K562 (cell line): ENCODE measurements around the gene TFAP2B.

Experiments
- JUNB ChIP-seq: fragments of 450-650 bp; formaldehyde crosslinking; conservative IDR thresholded peaks from 2 replicates; pipeline ENCODE4 v1.4.0; 2020; ENCODE audit warnings: mild to moderate bottlenecking
- YY1 ChIP-seq, 3 experiments: IDR thresholded peaks; 2 replicates each; pipeline ENCODE4 v1.6.1; 2011; ENCODE audit warnings: low read length in 2 of 3, mild to moderate bottlenecking in 2 of 3, moderate library complexity in 2 of 3, borderline replicate concordance in 1 of 3, control low read depth in 1 of 3, low read depth in 1 of 3; ENCODE audit not compliant: insufficient read depth in 3 of 3, insufficient replicate concordance in 2 of 3, control insufficient read depth in 1 of 3, insufficient read length in 1 of 3; ENCODE audit errors: extremely low read depth in 1 of 3
- ZNF146 ChIP-seq: IDR thresholded peaks from one replicate; pipeline ENCODE4 v1.6.1; 2018; ENCODE audit warnings: missing compliant biosample characterization; ENCODE audit not compliant: unreplicated experiment
- TF ChIP-seq, protein P1 (sequence below): sonication (generic); formaldehyde crosslinking; IDR thresholded peaks from 2 replicates; pipeline ENCODE4 v1.8.1; 2022; ENCODE audit warnings: missing genetic modification reagents
- TF ChIP-seq, protein P2 (sequence below): fragments of 250-450 bp; sonication (Bioruptor Pico); IDR thresholded peaks from 2 replicates; pipeline ENCODE4 v1.6.1; 2021; ENCODE audit warnings: mild to moderate bottlenecking

DNA sequence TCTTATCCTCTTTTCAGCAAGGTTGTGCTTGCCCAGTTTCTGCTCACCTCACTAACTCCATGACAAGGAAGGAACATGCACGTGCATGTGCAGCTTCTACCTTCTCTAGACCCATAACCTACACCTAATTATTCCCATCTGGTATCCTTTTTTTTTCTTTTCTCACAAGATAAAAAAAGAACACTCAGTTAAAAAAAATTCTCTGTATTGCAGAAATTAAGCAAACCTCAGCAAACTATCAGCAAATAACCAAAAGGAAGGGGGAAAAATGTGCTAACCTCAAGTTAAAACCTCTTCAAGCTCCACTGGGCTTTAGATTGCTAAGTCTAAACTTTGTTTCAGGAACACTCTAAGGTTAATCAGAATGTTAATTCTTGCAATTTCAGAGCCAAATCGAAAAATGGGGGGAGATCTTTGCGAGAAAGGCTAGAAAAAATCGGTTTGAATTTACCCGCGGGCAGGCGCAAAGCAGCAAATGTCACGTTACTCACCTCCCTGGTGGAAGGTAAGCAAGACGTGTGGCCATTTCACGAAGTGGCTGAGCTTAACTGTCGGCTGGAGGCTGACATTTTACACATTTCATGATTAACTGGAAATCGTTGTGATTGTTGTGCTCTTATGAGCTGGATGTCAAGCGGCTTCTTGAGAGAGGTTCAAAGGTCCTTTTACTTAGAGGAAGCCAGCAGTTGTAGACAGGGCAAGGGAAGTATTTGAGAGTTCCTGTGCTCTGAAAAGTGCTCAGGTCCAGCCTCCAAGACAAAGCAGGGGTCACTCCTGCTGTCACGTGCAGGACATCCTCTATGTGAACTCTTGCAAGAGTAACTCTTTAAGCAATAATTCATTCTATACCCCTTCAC is 19.1 kb downstream of the TFAP2B start:
- TF ChIP-seq JUNB (CRISPR knock-in tag) (no peak), YY1 (IDR thresholded peaks at IDR 0.05; ENCODE audit: borderline replicate concordance in 1 of 3, control insufficient read depth in 1 of 3, extremely low read depth in 1 of 3, insufficient read depth in 3 of 3, insufficient read length in 1 of 3, insufficient replicate concordance in 2 of 3, low read depth in 1 of 3, low read length in 2 of 3) (peak in 1 of 3 experiments; percentile 39), ZNF146 (CRISPR knock-in tag) (no peak)
- TF ChIP-seq, protein P1, sequence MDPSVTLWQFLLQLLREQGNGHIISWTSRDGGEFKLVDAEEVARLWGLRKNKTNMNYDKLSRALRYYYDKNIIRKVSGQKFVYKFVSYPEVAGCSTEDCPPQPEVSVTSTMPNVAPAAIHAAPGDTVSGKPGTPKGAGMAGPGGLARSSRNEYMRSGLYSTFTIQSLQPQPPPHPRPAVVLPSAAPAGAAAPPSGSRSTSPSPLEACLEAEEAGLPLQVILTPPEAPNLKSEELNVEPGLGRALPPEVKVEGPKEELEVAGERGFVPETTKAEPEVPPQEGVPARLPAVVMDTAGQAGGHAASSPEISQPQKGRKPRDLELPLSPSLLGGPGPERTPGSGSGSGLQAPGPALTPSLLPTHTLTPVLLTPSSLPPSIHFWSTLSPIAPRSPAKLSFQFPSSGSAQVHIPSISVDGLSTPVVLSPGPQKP, result no peak
- TF ChIP-seq, protein P2, sequence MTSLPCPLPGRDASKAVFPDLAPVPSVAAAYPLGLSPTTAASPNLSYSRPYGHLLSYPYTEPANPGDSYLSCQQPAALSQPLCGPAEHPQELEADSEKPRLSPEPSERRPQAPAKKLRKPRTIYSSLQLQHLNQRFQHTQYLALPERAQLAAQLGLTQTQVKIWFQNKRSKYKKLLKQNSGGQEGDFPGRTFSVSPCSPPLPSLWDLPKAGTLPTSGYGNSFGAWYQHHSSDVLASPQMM (CRISPR knock-in tag), result no peak
